SK-N-SH (cell line): Measurements from ENCODE around the gene WNT9B.

Source experiments
- CTCF ChIP-seq: fragments of 200-600 bp; sonication (generic); IDR thresholded peaks from 2 replicates; pipeline ENCODE4 v1.6.1; 2017; ENCODE audit warnings: antibody characterized with exemption, mild to moderate bottlenecking, moderate library complexity
- ELF1 ChIP-seq: IDR thresholded peaks from 2 replicates; pipeline ENCODE4 v1.4.0; 2012
- EP300 ChIP-seq, 2 experiments: IDR thresholded peaks; 2 replicates each; pipeline versions ENCODE4 v1.4.0 to v1.6.1; 2012; ENCODE audit warnings: borderline replicate concordance in 1 of 2, low read depth in 1 of 2, low read length in 1 of 2
- EZH2phosphoT487 ChIP-seq: fragments of 200-600 bp; sonication (generic); IDR thresholded peaks from 2 replicates; pipeline ENCODE4 v1.6.1; 2017; ENCODE audit warnings: low read depth, mixed run types, mild to moderate bottlenecking, antibody characterized with exemption, moderate library complexity, borderline replicate concordance
- FOSL2 ChIP-seq: IDR thresholded peaks from 2 replicates; pipeline ENCODE4 v1.4.0; 2012; ENCODE audit warnings: low read depth, mild to moderate bottlenecking, moderate library complexity, borderline replicate concordance
- GATA2 ChIP-seq: sonication (generic); formaldehyde crosslinking; IDR thresholded peaks from 2 replicates; pipeline ENCODE4 v1.5.0; 2020; ENCODE audit warnings: mild to moderate bottlenecking, missing genetic modification reagents
- MAX ChIP-seq: IDR thresholded peaks from 2 replicates; pipeline ENCODE4 v1.4.0; 2012; ENCODE audit warnings: low read depth
- NFIC ChIP-seq: IDR thresholded peaks from 2 replicates; pipeline ENCODE4 v1.4.0; 2012; ENCODE audit warnings: borderline replicate concordance
- PBX3 ChIP-seq: IDR thresholded peaks from 2 replicates; pipeline ENCODE4; 2012
- POLR2AphosphoS5 ChIP-seq: IDR thresholded peaks from 2 replicates; pipeline ENCODE4 v1.6.1; 2012; ENCODE audit warnings: low read depth, low read length
- RAD21 ChIP-seq: IDR thresholded peaks from 2 replicates; pipeline ENCODE4 v1.6.1; 2012; ENCODE audit warnings: mild to moderate bottlenecking, low read length
- SMC3 ChIP-seq: IDR thresholded peaks from 2 replicates; pipeline ENCODE4 v1.6.1; 2012; ENCODE audit warnings: low read depth, low read length, improper control_type of control experiment
- TAF1 ChIP-seq: IDR thresholded peaks from 2 replicates; pipeline ENCODE4 v1.6.1; 2012; ENCODE audit warnings: low read depth, mild to moderate bottlenecking, low read length, moderate library complexity, borderline replicate concordance

GRCh38 chr17:46882666-46883065 lies 31.3 kb downstream of the WNT9B start:
- TF ChIP-seq CTCF (no peak), EP300 (IDR thresholded peaks at IDR 0.05; ENCODE audit: borderline replicate concordance in 1 of 2, low read depth in 1 of 2, low read length in 1 of 2) (no peak), MAX (no peak), FOSL2 (no peak), SMC3 (no peak), RAD21 (no peak), EZH2phosphoT487 (no peak), PBX3 (no peak), POLR2AphosphoS5 (no peak), TAF1 (no peak), GATA2 (CRISPR knock-in tag) (no peak), ELF1 (no peak), NFIC (no peak)
